GM21423 (cell line): ENCODE measurements around the gene SP7.
"Not testable (repeated sequence)": the region's sequence is repeated elsewhere in the genome, so short reads cannot be mapped to it uniquely, and the experiment has no call there.

ENCODE experiments used
- ATAC-seq: cut with Tn5 transposase; IDR thresholded peaks from one replicate; pipeline ENCODE4 v1.9.1; 2021; ENCODE audit warnings: mild to moderate bottlenecking, moderate library complexity; ENCODE audit not compliant: unreplicated experiment

The SP7 gene

GRCh38 chr12:53347905-53348304, 11.8 kb upstream of the SP7 start:
- no peak for ATAC-seq

DNA sequence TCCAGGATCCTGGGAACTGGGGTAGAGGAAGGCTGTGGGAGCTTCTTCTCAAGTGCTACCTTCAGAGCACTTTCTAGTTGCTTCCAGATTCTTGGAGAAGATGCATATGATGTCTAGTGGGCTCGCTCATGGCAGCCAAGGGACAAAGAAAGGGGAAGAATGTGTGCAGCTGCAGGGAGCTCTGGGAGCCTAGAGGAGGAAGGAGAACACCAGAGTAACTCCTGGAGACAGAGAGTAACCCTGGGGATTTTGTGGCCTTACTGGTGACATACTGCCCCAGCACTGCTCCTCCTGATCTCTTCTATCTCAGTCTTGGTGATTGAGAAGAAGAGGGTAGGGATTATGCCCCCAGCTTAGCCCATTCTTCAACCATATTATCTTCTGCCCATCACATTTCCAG, 10.3 kb upstream of the SP7 start:
- no peak for ATAC-seq

GRCh38 chr12:53345486-53346188, 9.5 kb upstream of the SP7 start:
- ATAC-seq = no peak

DNA sequence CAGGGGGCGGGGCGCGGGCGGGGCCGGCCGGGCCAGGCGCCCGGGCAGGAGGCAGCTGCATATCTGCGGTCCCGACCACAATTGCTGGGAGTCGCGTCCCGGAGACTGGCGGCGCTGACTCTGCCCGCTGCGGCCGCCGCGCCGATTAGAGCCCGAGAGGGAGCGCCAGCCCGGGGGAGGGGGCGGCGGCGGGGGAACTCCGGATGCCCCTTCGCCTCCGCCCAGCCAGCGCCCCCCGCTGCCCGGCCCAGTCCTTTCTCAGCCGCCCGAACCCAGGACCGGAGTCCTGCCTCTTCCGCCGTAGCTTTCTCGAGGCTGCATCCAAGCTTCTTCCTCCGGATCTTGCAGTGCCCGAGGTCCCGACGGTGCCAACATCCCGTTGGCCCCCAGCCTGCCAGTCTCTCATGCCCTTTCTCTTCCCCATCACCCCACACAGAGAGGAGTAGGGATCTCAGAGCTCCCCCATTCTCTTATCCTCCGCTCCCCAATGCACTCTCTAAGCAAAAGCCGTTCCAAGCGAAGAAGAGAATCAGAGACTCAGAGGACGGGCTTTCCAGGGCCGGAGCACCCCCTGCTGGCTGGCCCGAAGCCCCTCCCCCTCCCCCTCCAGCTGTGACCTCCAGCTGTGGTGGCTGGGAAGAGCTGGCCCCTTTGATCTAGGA, 8.8 kb upstream of the SP7 start:
- ATAC-seq = no peak

DNA sequence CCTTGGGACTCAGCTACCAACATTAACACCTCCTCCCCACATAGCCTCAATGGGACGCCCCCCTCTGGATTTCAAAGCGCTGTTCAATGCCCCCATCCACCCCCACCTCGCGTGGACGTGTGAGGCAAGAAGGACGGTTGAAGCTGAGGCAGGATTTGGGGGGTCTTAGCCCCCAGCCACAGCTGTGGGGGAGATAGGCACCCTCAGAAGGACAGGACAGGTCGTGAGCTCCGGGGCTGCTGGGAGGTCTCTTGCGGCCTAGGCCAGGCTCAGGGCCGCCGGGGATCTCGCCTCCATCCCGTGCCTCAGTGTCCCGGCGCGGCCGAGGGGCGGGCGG, 8.3 kb upstream of the SP7 start:
- ATAC-seq = no peak

- ATAC-seq = no peak
Measured at GRCh38 chr12:53343969-53344368, 7.8 kb upstream of the SP7 start.

GRCh38 chr12:53343449-53343848, 7.3 kb upstream of the SP7 start:
- ATAC-seq = no peak

GRCh38 chr12:53340398-53340797, 4.2 kb upstream of the SP7 start:
- ATAC-seq = no peak

DNA sequence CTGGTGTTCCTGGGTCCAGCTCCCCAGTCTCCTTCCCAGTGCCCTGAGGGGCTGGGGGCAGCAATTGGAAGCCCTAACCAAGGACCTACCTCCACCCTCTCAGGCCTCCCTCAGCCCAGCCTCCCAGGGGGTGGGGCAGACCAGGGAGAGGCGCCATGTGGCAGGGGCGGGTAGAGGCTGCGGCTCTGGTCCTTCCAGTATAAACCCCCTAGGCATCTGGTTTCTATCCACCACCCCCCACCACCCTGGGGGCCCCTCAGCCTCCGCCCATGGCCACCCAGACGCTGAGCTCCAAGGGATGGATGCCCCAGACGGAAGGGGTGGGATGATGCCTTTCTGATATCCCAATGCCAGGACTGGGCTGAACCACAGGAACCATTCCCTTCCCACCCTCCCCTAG, 2.8 kb upstream of the SP7 start:
- ATAC-seq = no peak

DNA sequence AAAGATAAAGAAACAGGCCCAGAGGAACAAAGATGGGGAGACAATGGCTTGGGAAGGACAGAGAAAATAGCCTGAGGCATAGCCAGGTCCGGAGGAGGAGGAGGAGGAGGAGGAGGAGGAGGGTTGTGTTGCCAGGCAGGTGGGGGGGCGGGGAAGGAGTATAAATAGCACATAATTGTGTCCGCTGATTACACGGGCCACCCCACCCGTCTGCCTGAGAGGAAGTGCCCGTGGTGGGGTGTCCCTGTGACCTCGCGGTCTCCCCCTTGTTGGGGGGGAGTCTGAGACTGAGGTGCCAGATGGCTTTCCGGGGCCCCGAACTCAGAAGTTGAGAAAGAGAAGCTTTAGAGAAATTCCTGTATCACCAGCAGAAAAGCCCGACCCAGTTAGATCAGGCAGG, 1.9 kb upstream of the SP7 start:
- ATAC-seq = no peak

- ATAC-seq = no peak
Measured at GRCh38 chr12:53334822-53335221, 1.3 kb downstream of the SP7 start.

DNA sequence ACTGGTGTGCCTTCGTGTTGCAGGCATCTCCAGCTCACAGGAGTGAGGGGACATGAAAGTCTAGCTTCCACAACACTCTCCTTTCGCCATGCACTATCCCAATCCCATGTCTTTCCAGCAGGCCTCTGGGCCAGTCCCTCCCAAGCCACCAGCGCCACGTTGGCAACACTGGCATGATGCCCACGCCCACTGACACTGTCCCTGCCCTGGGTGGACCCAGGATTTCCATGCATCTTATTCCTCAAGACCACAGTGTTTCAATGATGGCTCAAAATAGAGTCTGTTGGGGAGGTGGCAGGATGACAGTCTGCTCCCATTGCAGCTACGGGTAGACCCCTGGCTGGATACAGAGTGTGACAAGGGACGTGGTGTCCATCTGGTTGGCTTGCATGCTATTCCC, 2.3 kb downstream of the SP7 start:
- ATAC-seq = no peak

DNA sequence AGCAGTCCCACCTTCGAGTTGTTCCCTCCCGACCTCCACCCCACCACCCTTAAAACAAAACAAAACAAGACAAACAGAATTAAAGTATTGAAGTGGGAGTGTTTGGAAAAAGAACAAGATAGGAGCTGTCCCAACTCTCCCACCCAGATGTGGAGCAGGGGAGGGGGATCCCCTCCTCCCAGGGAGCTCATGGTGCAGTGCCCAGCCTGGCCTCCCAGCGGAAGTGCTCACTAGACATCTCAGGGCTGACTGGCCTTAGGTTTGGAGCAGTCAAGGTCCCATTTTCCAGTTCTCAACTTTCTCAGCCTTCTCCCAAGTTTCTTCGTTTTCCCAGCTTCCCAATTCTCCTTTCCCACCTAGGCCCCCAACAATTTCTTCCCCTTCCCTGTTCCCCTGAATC, 2.9 kb downstream of the SP7 start:
- ATAC-seq = no peak

DNA sequence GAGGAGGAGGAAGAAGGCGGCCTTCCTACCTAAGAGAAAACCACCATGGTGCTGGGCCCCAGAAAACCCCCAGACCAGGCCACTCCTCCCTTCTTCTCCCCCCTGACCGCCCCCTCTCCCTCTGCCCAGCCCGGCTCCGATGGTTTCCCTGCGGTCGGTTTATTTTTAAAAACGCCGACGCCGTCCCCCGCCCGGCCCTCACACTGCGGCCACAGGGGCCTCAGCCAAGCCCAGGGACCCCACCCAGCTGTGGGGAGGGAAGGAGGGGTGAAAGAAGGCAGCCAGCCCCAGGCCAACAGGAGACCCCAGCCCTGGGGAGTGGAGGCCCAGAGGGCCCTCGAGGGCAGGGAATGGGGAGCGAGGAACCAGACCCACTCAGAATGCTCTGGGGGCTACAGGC, 3.4 kb downstream of the SP7 start:
- ATAC-seq = no peak

GRCh38 chr12:53332339-53332738, 3.8 kb downstream of the SP7 start:
- not testable (repeated sequence) for ATAC-seq

DNA sequence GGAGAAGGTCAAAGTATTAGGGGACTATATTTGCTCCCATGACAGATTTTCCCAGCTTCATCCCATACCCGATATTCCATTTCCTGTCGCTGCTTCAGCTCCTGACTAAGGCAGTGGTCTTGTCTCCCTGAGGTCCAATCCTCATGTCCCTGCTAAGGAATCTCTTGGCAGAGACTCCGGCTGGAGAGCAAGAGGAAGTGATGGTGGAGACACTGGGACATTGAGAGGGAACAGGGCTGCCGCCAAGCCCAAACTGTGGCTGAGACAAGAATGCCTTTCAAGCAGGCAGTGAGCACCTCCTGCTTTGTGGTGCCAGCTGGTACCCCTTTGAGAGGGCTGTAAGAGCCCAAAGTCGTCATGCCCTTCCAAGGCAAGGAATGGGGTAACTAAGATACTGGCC, 5.5 kb downstream of the SP7 start:
- ATAC-seq = no peak

DNA sequence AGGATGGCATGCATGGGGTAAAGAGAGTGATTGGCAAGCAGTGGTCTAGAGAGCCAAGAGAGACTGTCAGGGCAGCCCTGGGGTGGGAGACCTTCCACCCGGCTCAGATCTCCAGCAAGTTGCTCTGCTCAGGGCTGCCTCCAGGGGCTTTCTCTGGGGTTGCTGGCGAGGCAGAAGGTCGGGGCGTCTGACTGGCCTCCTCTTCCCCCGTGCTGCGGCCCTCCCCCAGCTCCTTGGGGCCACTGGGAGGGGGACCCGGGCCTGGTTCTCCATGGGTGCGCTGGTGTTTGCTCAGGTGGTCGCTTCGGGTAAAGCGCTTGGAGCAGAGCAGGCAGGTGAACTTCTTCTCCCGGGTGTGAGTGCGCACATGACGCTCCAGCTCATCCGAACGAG, 8.1 kb downstream of the SP7 start:
- no peak for ATAC-seq

DNA sequence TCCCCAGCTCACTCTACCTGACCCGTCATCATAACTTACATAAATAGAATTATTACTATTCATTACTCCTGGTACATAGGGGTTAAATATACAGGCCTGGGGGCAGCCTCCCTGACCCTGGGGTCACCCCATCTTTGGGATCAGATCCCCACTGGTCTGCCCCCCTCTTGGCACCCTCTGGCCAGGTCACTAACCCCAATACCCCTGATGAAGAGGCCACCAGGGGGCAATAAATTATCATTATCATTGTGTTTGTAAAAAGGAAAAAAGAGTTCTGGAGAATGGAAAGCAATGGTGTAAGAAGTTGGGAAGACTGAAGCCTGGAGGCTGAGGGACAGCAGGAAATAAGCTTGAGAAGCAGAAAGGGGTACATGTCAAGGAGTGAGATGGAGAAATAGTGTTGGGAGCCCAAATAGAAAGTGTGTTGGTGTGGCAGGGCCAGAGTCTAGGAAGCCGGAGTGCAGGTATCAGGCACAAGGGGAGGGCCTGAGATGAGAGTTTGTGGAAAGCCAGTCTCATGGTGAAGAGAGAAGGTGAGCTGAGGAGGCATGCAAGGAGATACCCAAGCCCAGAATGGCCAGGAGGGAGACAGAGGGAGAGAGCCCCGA, 8.6 kb downstream of the SP7 start:
- no peak for ATAC-seq

GRCh38 chr12:53326460-53327185, 9.5 kb downstream of the SP7 start:
- ATAC-seq = no peak

GRCh38 chr12:53325511-53326061, 10.6 kb downstream of the SP7 start:
- no peak for ATAC-seq

GRCh38 chr12:53324779-53325510, 11.2 kb downstream of the SP7 start:
- ATAC-seq = peak; percentile 48
